Stimulated activated CD4-positive, alpha-beta T cell treated with anti-CD3 and anti-CD28 coated beads, Interleukin-2, amount 100 ng/mL, for 4 hours (primary cell): Measurements from ENCODE around the gene CACNA1I.
A peak's percentile ranks its signal among the peaks of the same experiment; 100 is the strongest.

ENCODE experiments used
- DNase-seq: peaks from one replicate; pipeline ENCODE4 v3.0.0-alpha.2; 2020; ENCODE audit warnings: low read depth

CACNA1I gene

GRCh38 chr22:39535831-39536449 is 34.6 kb upstream of the CACNA1I start:
- no peak for DNase-seq

- no peak for DNase-seq
These were observed 33.8 kb upstream of the CACNA1I start for GRCh38 chr22:39536711-39537110.

GRCh38 chr22:39537975-39538374 is 32.6 kb upstream of the CACNA1I start:
- no peak for DNase-seq

GRCh38 chr22:39543095-39543494 is 27.5 kb upstream of the CACNA1I start:
- no peak for DNase-seq

GRCh38 chr22:39545386-39546365 is 24.9 kb upstream of the CACNA1I start:
- DNase-seq, result peak; percentile 49

- DNase-seq, result no peak
These were observed 23.5 kb upstream of the CACNA1I start for GRCh38 chr22:39546889-39547586.

- DNase-seq, result no peak
These were observed 23.0 kb upstream of the CACNA1I start for GRCh38 chr22:39547587-39547947.

GRCh38 chr22:39553429-39553828 is 17.1 kb upstream of the CACNA1I start:
- no peak for DNase-seq

GRCh38 chr22:39554151-39554550 is 16.4 kb upstream of the CACNA1I start:
- no peak for DNase-seq

- peak; percentile 55 for DNase-seq
These were observed 13.3 kb upstream of the CACNA1I start for GRCh38 chr22:39556970-39557841.

GRCh38 chr22:39558254-39558727 is 12.3 kb upstream of the CACNA1I start:
- DNase-seq, result no peak

- DNase-seq, result no peak
These were observed 11.6 kb upstream of the CACNA1I start for GRCh38 chr22:39558950-39559349.

GRCh38 chr22:39559456-39560105 is 11.0 kb upstream of the CACNA1I start:
- no peak for DNase-seq

GRCh38 chr22:39560127-39560526 is 10.4 kb upstream of the CACNA1I start:
- DNase-seq, result no peak

GRCh38 chr22:39562839-39563489 is 7.6 kb upstream of the CACNA1I start:
- no peak for DNase-seq

GRCh38 chr22:39563571-39564428 is 6.8 kb upstream of the CACNA1I start:
- DNase-seq, result no peak

- DNase-seq, result no peak
These were observed 5.1 kb upstream of the CACNA1I start for GRCh38 chr22:39565414-39565944.

- DNase-seq, result no peak
These were observed 3.2 kb upstream of the CACNA1I start for GRCh38 chr22:39567135-39567946.
